Measurements from ENCODE around the gene ZNF555.
"Not testable (repeated sequence)": the region's sequence is repeated elsewhere in the genome, so short reads cannot be mapped to it uniquely, and the experiment has no call there.

ZNF555 gene

GRCh38 chr19:2883686-2884439, 42.6 kb downstream of the ZNF555 start:
- Histone ChIP-seq H3K4me3 (ENCODE audit: low read depth, low read length) (no peak overlapping the region), H3K27ac (no peak overlapping the region), H3K36me3 (replicated peaks) (no peaks in the 10 kb centered on the region), H3K27me3 (replicated peaks) (no peaks in the 10 kb centered on the region)
- in situ Hi-C loops (cut with HindIII; ENCODE audit: low pct_ligation_motif_present, low sequenced_read_pairs), result no loop called here
- no peak for TF ChIP-seq CTCF (IDR thresholded peaks at IDR 0.05; ENCODE audit: low read depth, low read length, missing control alignments)
- no peak for DNase-seq

- DNase-seq, result no peak
- H3K36me3 ChIP-seq (replicated peaks), result no peaks in the 10 kb centered on the region
- no peak overlapping the region for H3K27ac ChIP-seq
- TF ChIP-seq CTCF (IDR thresholded peaks at IDR 0.05; ENCODE audit: low read depth, low read length, missing control alignments), result no peak
- H3K27me3 ChIP-seq (replicated peaks), result no peaks in the 10 kb centered on the region
- no peak overlapping the region for H3K4me3 ChIP-seq (ENCODE audit: low read depth, low read length)
- in situ Hi-C loops (cut with HindIII; ENCODE audit: low pct_ligation_motif_present, low sequenced_read_pairs), result no loop called here
Measured at GRCh38 chr19:2885736-2886135, 44.5 kb downstream of the ZNF555 start.

- peak; percentile 61 for TF ChIP-seq CTCF (IDR thresholded peaks at IDR 0.05; ENCODE audit: low read depth, low read length, missing control alignments)
- Histone ChIP-seq H3K27me3 (replicated peaks) (no peaks in the 10 kb centered on the region), H3K27ac (no peak overlapping the region), H3K4me3 (ENCODE audit: low read depth, low read length) (no peak overlapping the region), H3K36me3 (replicated peaks) (no peaks in the 10 kb centered on the region)
- in situ Hi-C loops (cut with HindIII; ENCODE audit: low pct_ligation_motif_present, low sequenced_read_pairs), result no loop called here
- DNase-seq, result peak; percentile 29
Measured at GRCh38 chr19:2887391-2887914, 46.2 kb downstream of the ZNF555 start.

GRCh38 chr19:2888731-2889224, 47.5 kb downstream of the ZNF555 start:
- H3K4me3 ChIP-seq (ENCODE audit: low read depth, low read length), result no peak overlapping the region
- H3K27me3 ChIP-seq (replicated peaks), result no peaks in the 10 kb centered on the region
- no peak overlapping the region for H3K27ac ChIP-seq
- in situ Hi-C loops (cut with HindIII; ENCODE audit: low pct_ligation_motif_present, low sequenced_read_pairs), result no loop called here
- H3K36me3 ChIP-seq (replicated peaks), result no peaks in the 10 kb centered on the region
- no peak for DNase-seq
- TF ChIP-seq CTCF (IDR thresholded peaks at IDR 0.05; ENCODE audit: low read depth, low read length, missing control alignments), result no peak

- H3K36me3 ChIP-seq (replicated peaks); H3K27me3 ChIP-seq (replicated peaks); H3K27ac ChIP-seq; H3K4me3 ChIP-seq (ENCODE audit: low read depth, low read length); DNase-seq; in situ Hi-C loops (cut with HindIII; ENCODE audit: low pct_ligation_motif_present, low sequenced_read_pairs): not testable (repeated sequence)
Measured at GRCh38 chr19:2890531-2890930, 49.3 kb downstream of the ZNF555 start.

GRCh38 chr19:2896694-2897093, 55.4 kb downstream of the ZNF555 start:
- DNase-seq, result no peak
- no peak overlapping the region for H3K27ac ChIP-seq
- TF ChIP-seq CTCF (IDR thresholded peaks at IDR 0.05; ENCODE audit: low read depth, low read length, missing control alignments), result no peak
- no peak overlapping the region for H3K4me3 ChIP-seq (ENCODE audit: low read depth, low read length)
- in situ Hi-C loops (cut with HindIII; ENCODE audit: low pct_ligation_motif_present, low sequenced_read_pairs), result no loop called here
- no peaks in the 10 kb centered on the region for H3K27me3 ChIP-seq (replicated peaks)
- H3K36me3 ChIP-seq (replicated peaks), result no peaks in the 10 kb centered on the region
